ENCODE measurements around the gene MOXD1. TPM values are rescaled to one million over a fixed set of nuclear protein-coding genes. Genes with fewer than 3 reads are reported as not detected.
A peak's percentile ranks its signal among the peaks of the same experiment; 100 is the strongest.

Gene MOXD1
- total and polyA plus RNA-seq, 2 of the 8 experiments (the other 6 are each of a cell fraction or from before 2014, with no cell fraction given), result 1.6 to 3.5 TPM

- TF ChIP-seq CTCF (IDR thresholded peaks at IDR 0.05; ENCODE audit: control extremely low read depth in 1 of 3, insufficient read depth in 1 of 3, low read depth in 1 of 3, low read length in 3 of 3) (peak in 2 of 3 experiments; percentile 36 to 56; a peak in 2 of 4 replicates), CBX8 (IDR thresholded peaks at IDR 0.05; ENCODE audit: borderline replicate concordance, low read depth, low read length) (no peak), FOSL1 (IDR thresholded peaks at IDR 0.05; ENCODE audit: insufficient read depth, low read depth, low read length) (no peak)
These were observed 102.8 kb downstream of the MOXD1 start (continued) for GRCh38 chr6:132298344-132298949.
